Chondrocyte (in vitro differentiated cells): ENCODE results near the gene ADGRF4. TPM values are rescaled to one million over a fixed set of nuclear protein-coding genes. Genes with fewer than 3 reads are reported as not detected.

ENCODE experiments used
- DNase-seq: peaks from one replicate; pipeline ENCODE4 v3.0.0; 2021; ENCODE audit warnings: mixed read lengths, low spot score
- H3K27ac Mint-ChIP-seq: one replicate; pipeline ENCODE4 v1.8.0; 2021; ENCODE audit warnings: mild to moderate bottlenecking, moderate library complexity, mixed read lengths; ENCODE audit not compliant: unreplicated experiment
- H3K27me3 Mint-ChIP-seq: 2 replicates; pipeline ENCODE4 v1.8.0; 2021; ENCODE audit warnings: low read depth, mixed read lengths
- H3K36me3 Mint-ChIP-seq: 2 replicates; pipeline ENCODE4 v1.8.0; 2021; ENCODE audit warnings: low read depth, mixed read lengths
- H3K4me1 Mint-ChIP-seq: 2 replicates; pipeline ENCODE4 v1.8.0; 2021; ENCODE audit warnings: low read depth, mild to moderate bottlenecking, mixed read lengths
- H3K4me3 Mint-ChIP-seq: one replicate; pipeline ENCODE4 v1.8.0; 2021; ENCODE audit warnings: mild to moderate bottlenecking, moderate library complexity, mixed read lengths; ENCODE audit not compliant: unreplicated experiment
- H3K9me3 Mint-ChIP-seq: 2 replicates; pipeline ENCODE4 v1.8.0; 2021; ENCODE audit warnings: low read depth, mixed read lengths
- CTCF ChIP-seq: fragments of 200-600 bp; sonication (generic); IDR thresholded peaks from 2 replicates; pipeline ENCODE4 v1.5.0; 2021; ENCODE audit warnings: antibody characterized with exemption, mild to moderate bottlenecking, moderate library complexity
- total RNA-seq: library from RNA; stranded (reverse); gene quantifications from 3 replicates; pipeline ENCODE4 v1.2.1, GENCODE V29; 2021

The ADGRF4 gene
- total RNA-seq, 1 donor from 2014 or later = not detected

GRCh38 chr6:47680724-47681123 lies 17.7 kb upstream of the ADGRF4 start:
- H3K36me3 Mint-ChIP-seq = no peaks in the 10 kb centered on the region
- H3K27me3 Mint-ChIP-seq = peaks cover 3% of the 10 kb centered on the region
- no peak for TF ChIP-seq CTCF
- DNase-seq = no peak
- H3K27ac Mint-ChIP-seq = no peak overlapping the region
- no peaks in the 10 kb centered on the region for H3K4me1 Mint-ChIP-seq
- H3K9me3 Mint-ChIP-seq = peaks cover 4% of the 10 kb centered on the region
- H3K4me3 Mint-ChIP-seq = no peak overlapping the region

- Mint-ChIP-seq H3K4me3 (no peak overlapping the region), H3K4me1 (no peaks in the 10 kb centered on the region), H3K27me3 (peaks cover 1% of the 10 kb centered on the region), H3K36me3 (no peaks in the 10 kb centered on the region), H3K27ac (no peak overlapping the region), H3K9me3 (no peaks in the 10 kb centered on the region)
- no peak for DNase-seq
- TF ChIP-seq CTCF = no peak
Observed at GRCh38 chr6:47681201-47681990, 17.0 kb upstream of the ADGRF4 start.

GRCh38 chr6:47686411-47686810 lies 12.0 kb upstream of the ADGRF4 start:
- H3K36me3 Mint-ChIP-seq = no peaks in the 10 kb centered on the region
- H3K4me1 Mint-ChIP-seq = no peaks in the 10 kb centered on the region
- H3K4me3 Mint-ChIP-seq = no peak overlapping the region
- no peaks in the 10 kb centered on the region for H3K27me3 Mint-ChIP-seq
- no peak for TF ChIP-seq CTCF
- no peak for DNase-seq
- no peaks in the 10 kb centered on the region for H3K9me3 Mint-ChIP-seq
- H3K27ac Mint-ChIP-seq = no peak overlapping the region

GRCh38 chr6:47687432-47687831 lies 10.9 kb upstream of the ADGRF4 start:
- TF ChIP-seq CTCF = no peak
- no peaks in the 10 kb centered on the region for H3K27me3 Mint-ChIP-seq

GRCh38 chr6:47690214-47690613 lies 8.2 kb upstream of the ADGRF4 start:
- no peak overlapping the region for H3K27ac Mint-ChIP-seq
- H3K4me3 Mint-ChIP-seq = no peak overlapping the region

More at GRCh38 chr6:47687432-47687831, 10.9 kb upstream of the ADGRF4 start:
- H3K27ac Mint-ChIP-seq = no peak overlapping the region
- no peak overlapping the region for H3K4me3 Mint-ChIP-seq
- H3K9me3 Mint-ChIP-seq = no peaks in the 10 kb centered on the region
- no peaks in the 10 kb centered on the region for H3K4me1 Mint-ChIP-seq
- H3K36me3 Mint-ChIP-seq = no peaks in the 10 kb centered on the region
- DNase-seq = no peak

More at GRCh38 chr6:47690214-47690613, 8.2 kb upstream of the ADGRF4 start:
- Mint-ChIP-seq H3K27me3 (peaks cover 2% of the 10 kb centered on the region), H3K4me1 (no peaks in the 10 kb centered on the region), H3K9me3 (no peaks in the 10 kb centered on the region), H3K36me3 (no peaks in the 10 kb centered on the region)
- TF ChIP-seq CTCF = no peak
- DNase-seq = no peak
